Measurements from ENCODE around the gene ADAMTS2. TPM values are rescaled to one million over a fixed set of nuclear protein-coding genes. Genes with fewer than 3 reads are reported as not detected.

The ADAMTS2 gene
- polyA plus RNA-seq, 3 donors from 2014 or later, result 0.03 TPM; not detected in 2

DNA sequence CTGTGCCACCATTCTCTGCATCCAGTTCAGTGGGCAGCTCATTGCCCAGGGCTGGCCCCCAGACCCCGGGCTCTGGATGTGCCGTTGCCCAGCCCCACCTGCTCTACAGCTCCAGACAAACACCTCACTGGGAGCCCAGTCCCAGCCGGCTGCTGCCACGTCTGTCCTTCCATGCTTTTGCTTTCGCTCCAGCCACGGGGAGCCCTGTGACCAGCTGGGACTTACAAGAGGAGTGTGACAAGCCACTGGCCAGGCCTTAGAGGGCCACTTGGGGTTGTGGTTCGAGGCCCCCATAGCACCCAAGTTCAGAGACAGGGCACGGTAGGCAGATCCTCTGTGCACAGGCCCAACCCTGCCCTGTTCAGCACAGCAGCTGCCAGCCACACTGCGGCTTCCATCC is 142.0 kb downstream of the ADAMTS2 start:
- DNase-seq, result no peak
- H3K4me1 Mint-ChIP-seq, result no peaks in the 10 kb centered on the region
- peaks cover 0 to 4% (median 0%) of the 10 kb centered on the region in 3 donors for H3K27me3 Mint-ChIP-seq (ENCODE audit: low read depth in 3 of 3)
- H3K9me3 Mint-ChIP-seq, result no peaks in the 10 kb centered on the region
- no peak overlapping the region for H3K4me3 Mint-ChIP-seq
- H3K27ac Mint-ChIP-seq, result no peak overlapping the region
- H3K36me3 Mint-ChIP-seq, result no peaks in the 10 kb centered on the region

- Mint-ChIP-seq H3K9me3 (no peaks in the 10 kb centered on the region), H3K4me1 (no peaks in the 10 kb centered on the region), H3K36me3 (no peaks in the 10 kb centered on the region), H3K27ac (no peak overlapping the region), H3K27me3 (ENCODE audit: low read depth in 3 of 3) (peaks cover 0 to 4% (median 0%) of the 10 kb centered on the region in 3 donors), H3K4me3 (no peak overlapping the region)
- DNase-seq, result no peak
Measured at GRCh38 chr5:179201986-179202385, 143.3 kb downstream of the ADAMTS2 start.

DNA sequence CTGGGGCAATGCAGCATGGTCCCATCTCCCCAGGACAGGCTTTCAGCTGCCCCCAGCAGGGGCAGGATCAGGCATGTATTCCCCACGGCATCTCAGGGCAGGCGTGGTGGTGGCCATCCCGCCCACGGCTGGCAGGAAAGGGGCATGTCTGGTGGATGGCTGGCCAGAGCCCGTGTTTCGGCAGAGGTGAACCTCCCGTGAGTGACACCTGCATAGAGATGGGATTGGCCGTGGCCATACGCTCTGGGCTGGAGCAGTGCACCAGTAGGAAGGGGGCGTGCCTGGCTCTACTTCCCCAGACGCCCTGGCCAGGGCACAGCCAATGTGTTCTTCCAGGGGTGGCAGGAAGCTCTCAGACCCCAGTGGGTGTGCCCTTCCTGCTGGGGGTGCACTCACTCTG is 146.0 kb downstream of the ADAMTS2 start:
- H3K9me3 Mint-ChIP-seq, result no peaks in the 10 kb centered on the region
- no peak overlapping the region for H3K27ac Mint-ChIP-seq
- H3K4me3 Mint-ChIP-seq, result no peak overlapping the region
- H3K27me3 Mint-ChIP-seq (ENCODE audit: low read depth in 3 of 3), result peaks cover 0 to 1% (median 0%) of the 10 kb centered on the region in 3 donors
- H3K4me1 Mint-ChIP-seq, result no peaks in the 10 kb centered on the region
- no peak for DNase-seq
- no peaks in the 10 kb centered on the region for H3K36me3 Mint-ChIP-seq

- Mint-ChIP-seq H3K4me3 (no peak overlapping the region), H3K4me1 (no peaks in the 10 kb centered on the region), H3K27me3 (ENCODE audit: low read depth in 3 of 3) (peaks cover 0 to 3% (median 0%) of the 10 kb centered on the region in 3 donors), H3K36me3 (no peaks in the 10 kb centered on the region), H3K27ac (no peak overlapping the region), H3K9me3 (no peaks in the 10 kb centered on the region)
- no peak for DNase-seq
Measured at GRCh38 chr5:179198825-179199224, 146.4 kb downstream of the ADAMTS2 start.

GRCh38 chr5:179196405-179197079 is 148.7 kb downstream of the ADAMTS2 start:
- no peaks in the 10 kb centered on the region for H3K36me3 Mint-ChIP-seq
- no peak for DNase-seq
- no peak overlapping the region for H3K4me3 Mint-ChIP-seq
- no peaks in the 10 kb centered on the region for H3K9me3 Mint-ChIP-seq
- no peaks in the 10 kb centered on the region for H3K4me1 Mint-ChIP-seq
- peaks cover 0 to 2% (median 2%) of the 10 kb centered on the region in 3 donors for H3K27me3 Mint-ChIP-seq (ENCODE audit: low read depth in 3 of 3)
- no peak overlapping the region for H3K27ac Mint-ChIP-seq

DNA sequence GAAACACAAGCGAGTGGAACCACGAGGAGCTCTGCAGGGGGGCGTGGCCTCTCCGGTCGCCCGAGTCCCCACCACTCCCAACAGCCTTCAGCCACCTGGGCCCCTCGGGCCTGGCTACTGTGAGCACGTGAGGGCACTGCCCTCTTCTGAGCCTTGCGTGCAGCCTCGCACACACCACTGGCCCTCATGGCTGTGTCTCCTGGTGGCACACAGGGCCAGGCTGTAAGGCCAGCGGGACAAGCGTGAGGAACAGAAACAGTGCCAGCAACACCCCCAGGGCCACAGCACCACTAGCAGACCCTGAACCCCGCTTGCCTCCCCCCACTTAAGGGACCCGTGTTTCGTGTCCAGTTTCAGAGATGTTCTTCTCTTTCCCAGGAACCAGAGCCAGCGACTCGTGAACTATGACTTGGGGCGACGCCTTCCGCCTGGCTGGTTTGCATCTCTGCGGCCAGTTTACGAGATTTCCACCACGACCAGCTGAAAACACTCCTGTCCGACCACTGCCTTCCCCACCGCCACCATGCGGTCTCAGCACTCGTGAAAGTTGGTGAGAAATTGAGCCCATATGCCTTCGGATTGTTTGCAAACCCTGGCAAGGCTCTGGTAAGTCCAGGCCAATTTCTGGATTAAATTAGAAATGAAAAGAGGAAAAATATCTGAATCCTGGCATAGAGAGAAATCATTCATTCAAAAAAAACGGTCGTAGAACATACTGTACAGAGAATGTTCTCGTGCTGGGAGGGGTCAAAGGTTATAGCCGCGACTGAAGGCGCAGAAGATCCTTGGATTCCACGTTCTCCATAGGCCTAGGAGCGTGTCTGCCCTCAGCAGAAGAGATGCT is 149.5 kb downstream of the ADAMTS2 start:
- H3K4me1 Mint-ChIP-seq, result no peaks in the 10 kb centered on the region
- no peak overlapping the region for H3K4me3 Mint-ChIP-seq
- H3K9me3 Mint-ChIP-seq, result no peaks in the 10 kb centered on the region
- no peak for DNase-seq
- H3K27me3 Mint-ChIP-seq (ENCODE audit: low read depth in 3 of 3), result peaks cover 0 to 2% (median 2%) of the 10 kb centered on the region in 3 donors
- H3K36me3 Mint-ChIP-seq, result no peaks in the 10 kb centered on the region
- H3K27ac Mint-ChIP-seq, result no peak overlapping the region

GRCh38 chr5:179194941-179195381 is 150.3 kb downstream of the ADAMTS2 start:
- H3K27ac Mint-ChIP-seq, result no peak overlapping the region
- H3K9me3 Mint-ChIP-seq, result no peaks in the 10 kb centered on the region
- no peak overlapping the region for H3K4me3 Mint-ChIP-seq
- no peaks in the 10 kb centered on the region for H3K4me1 Mint-ChIP-seq
- no peaks in the 10 kb centered on the region for H3K36me3 Mint-ChIP-seq
- H3K27me3 Mint-ChIP-seq (ENCODE audit: low read depth in 3 of 3), result peaks cover 0 to 2% (median 2%) of the 10 kb centered on the region in 3 donors
- no peak for DNase-seq

DNA sequence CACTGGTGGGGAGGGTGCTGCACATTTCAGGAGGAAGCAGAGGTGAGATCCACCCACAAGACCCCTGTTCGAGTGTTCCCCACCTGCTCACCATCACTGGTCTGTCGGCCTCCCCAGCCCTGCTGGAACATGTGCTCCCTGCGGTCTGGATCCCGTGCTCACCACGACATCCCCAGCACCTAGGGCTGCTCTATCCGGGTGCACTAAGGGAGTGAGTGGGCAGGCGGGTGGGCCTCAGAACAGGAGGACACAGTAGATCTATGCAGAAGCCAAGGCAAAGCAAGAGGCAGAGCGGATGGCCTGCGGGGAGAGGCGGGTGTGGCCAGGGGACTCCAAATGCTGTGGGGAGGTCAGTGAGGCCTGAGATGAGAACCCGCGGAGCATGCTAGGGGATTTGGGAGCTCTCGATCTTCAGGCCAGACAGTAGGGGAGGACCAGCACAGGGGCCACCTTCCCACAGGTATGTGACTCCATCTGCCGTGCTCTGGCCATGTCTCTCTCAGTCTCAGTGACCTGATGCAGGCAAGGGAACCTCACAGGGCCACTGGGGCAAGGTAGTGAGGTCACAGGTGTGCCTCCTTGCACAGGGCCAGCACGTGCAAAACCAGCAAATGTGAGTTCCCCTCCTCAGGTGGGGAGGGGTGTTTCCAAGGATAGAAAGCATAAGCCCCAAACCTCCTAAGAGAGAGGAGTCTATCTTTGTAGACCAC is 150.9 kb downstream of the ADAMTS2 start:
- Mint-ChIP-seq H3K27ac (no peak overlapping the region), H3K27me3 (ENCODE audit: low read depth in 3 of 3) (peaks cover 0 to 2% (median 2%) of the 10 kb centered on the region in 3 donors), H3K4me3 (no peak overlapping the region), H3K4me1 (no peaks in the 10 kb centered on the region), H3K36me3 (no peaks in the 10 kb centered on the region), H3K9me3 (no peaks in the 10 kb centered on the region)
- DNase-seq, result no peak

GRCh38 chr5:179193746-179194145 is 151.5 kb downstream of the ADAMTS2 start:
- Mint-ChIP-seq H3K27me3 (ENCODE audit: low read depth in 3 of 3) (peaks cover 0 to 4% (median 2%) of the 10 kb centered on the region in 3 donors), H3K36me3 (no peaks in the 10 kb centered on the region), H3K4me1 (no peaks in the 10 kb centered on the region), H3K4me3 (no peak overlapping the region), H3K9me3 (no peaks in the 10 kb centered on the region), H3K27ac (no peak overlapping the region)
- DNase-seq, result no peak

GRCh38 chr5:179192891-179193470 is 152.3 kb downstream of the ADAMTS2 start:
- Mint-ChIP-seq H3K27me3 (ENCODE audit: low read depth in 3 of 3) (peaks cover 0 to 5% (median 2%) of the 10 kb centered on the region in 3 donors), H3K27ac (no peak overlapping the region), H3K36me3 (no peaks in the 10 kb centered on the region), H3K9me3 (no peaks in the 10 kb centered on the region), H3K4me3 (no peak overlapping the region), H3K4me1 (no peaks in the 10 kb centered on the region)
- no peak for DNase-seq

DNA sequence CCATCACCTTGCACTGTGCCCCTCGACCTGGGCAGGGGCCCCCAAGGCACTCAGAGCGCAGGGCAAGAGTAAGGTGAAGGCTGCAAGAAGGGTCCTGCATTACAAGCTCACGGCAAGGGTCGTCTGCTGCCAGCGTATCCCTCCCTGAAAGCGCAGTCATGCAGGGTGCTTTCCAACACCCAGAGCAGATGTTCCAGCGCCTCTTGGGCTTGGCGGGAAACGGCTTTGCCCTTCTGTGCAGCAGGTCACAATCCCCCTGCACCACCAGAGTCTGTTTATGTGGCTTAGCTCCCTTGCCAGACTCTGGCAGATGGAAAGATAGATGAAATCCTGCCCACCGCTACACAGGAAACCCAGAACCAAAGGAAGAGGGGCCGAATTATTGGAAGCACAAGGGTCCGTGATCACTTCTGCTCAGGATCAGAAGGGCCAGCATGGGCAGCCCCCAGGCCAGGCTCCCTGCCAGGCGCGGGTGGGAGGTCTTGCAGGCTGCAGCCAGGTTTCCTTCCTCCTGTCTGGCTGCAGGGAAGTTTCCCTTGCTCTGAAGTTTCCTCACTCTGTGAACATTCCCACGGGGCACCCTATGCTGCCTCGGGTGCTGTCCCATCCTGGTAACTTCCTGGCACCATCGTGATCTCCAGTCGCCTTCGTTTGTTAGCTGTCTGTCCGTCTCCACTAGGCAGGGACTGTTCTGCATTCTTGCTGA is 152.9 kb downstream of the ADAMTS2 start:
- no peak overlapping the region for H3K27ac Mint-ChIP-seq
- H3K4me3 Mint-ChIP-seq, result no peak overlapping the region
- no peak for DNase-seq
- H3K36me3 Mint-ChIP-seq, result no peaks in the 10 kb centered on the region
- no peaks in the 10 kb centered on the region for H3K4me1 Mint-ChIP-seq
- peaks cover 0 to 5% (median 2%) of the 10 kb centered on the region in 3 donors for H3K27me3 Mint-ChIP-seq (ENCODE audit: low read depth in 3 of 3)
- H3K9me3 Mint-ChIP-seq, result no peaks in the 10 kb centered on the region

GRCh38 chr5:179191506-179192184 is 153.6 kb downstream of the ADAMTS2 start:
- no peak overlapping the region for H3K4me3 Mint-ChIP-seq
- H3K27ac Mint-ChIP-seq, result no peak overlapping the region
- H3K9me3 Mint-ChIP-seq, result no peaks in the 10 kb centered on the region
- H3K4me1 Mint-ChIP-seq, result no peaks in the 10 kb centered on the region
- peaks cover 0 to 5% (median 2%) of the 10 kb centered on the region in 3 donors for H3K27me3 Mint-ChIP-seq (ENCODE audit: low read depth in 3 of 3)
- no peak for DNase-seq
- no peaks in the 10 kb centered on the region for H3K36me3 Mint-ChIP-seq
